GM12878 (cell line): ENCODE measurements around the gene FAM184B. TPM values are rescaled to one million over a fixed set of nuclear protein-coding genes. Genes with fewer than 3 reads are reported as not detected.

Experiments
- ATAC-seq: fragments of 200-7000 bp; cut with Tn5 transposase; 3 replicates; pipeline ENCODE4 v1.9.1; 2020; ENCODE audit warnings: mild to moderate bottlenecking, moderate library complexity
- BruUV-seq: library from RNA; stranded (reverse); fragments of 400-500 nt; replicated peaks from 2 replicates; lab custom pipeline; 2021; lab: Mats Ljungman, UMichigan
- CTCF ChIA-PET: fragments of 300-600 bp; sonication (Branson Sonifier 250); formaldehyde crosslinking; extraction: SDS; loops from one replicate; lab custom pipeline; 2021; ENCODE audit warnings: inconsistent platforms; lab: Yijun Ruan, JAX
- POLR2A ChIA-PET: fragments of 350-600 bp; formaldehyde crosslinking; extraction: SDS; loops from one replicate; lab custom pipeline; 2021; ENCODE audit warnings: inconsistent platforms; lab: Charles Lee
- RAD21 ChIA-PET: fragments of 300-600 bp; sonication (Branson Sonifier 250); formaldehyde crosslinking; loops from one replicate; lab custom pipeline; 2023; ENCODE audit warnings: antibody characterized with exemption; ENCODE audit not compliant: unreplicated experiment; lab: Charles Lee
- SMC1A ChIA-PET: fragments of 300-600 bp; sonication (Branson Sonifier 250); formaldehyde crosslinking; loops from one replicate; lab custom pipeline; 2023; ENCODE audit not compliant: unreplicated experiment, uncharacterized antibody; lab: Charles Lee
- DNase-seq: peaks from one replicate; pipeline ENCODE4 v3.0.0-alpha.2; 2011; ENCODE audit warnings: low read depth, low spot score
- FAIRE-seq: peaks from 3 replicates; lab custom pipeline; 2011; peaks lifted over from hg19 to GRCh38; lab: Jason Lieb, UNC
- H2AFZ ChIP-seq: 2 replicates; pipeline ENCODE4 v1.6.0; 2011; ENCODE audit warnings: low read depth, low read length, control low read depth; ENCODE audit not compliant: control insufficient read depth
- H3K27ac ChIP-seq: 2 replicates; pipeline ENCODE4 v1.5.1; 2011; ENCODE audit warnings: control low read depth; ENCODE audit not compliant: control insufficient read depth, insufficient read depth
- H3K27me3 ChIP-seq, 2 experiments: replicated peaks in 1 of 2; 2 replicates each; pipeline versions ENCODE4 v1.6.0 to v1.6.1; 2011; ENCODE audit warnings: low read length in 1 of 2; ENCODE audit not compliant: control insufficient read depth in 2 of 2, insufficient read depth in 2 of 2
- H3K36me3 ChIP-seq, 2 experiments: 2 replicates each; pipeline ENCODE4 v1.5.1; 2011; ENCODE audit warnings: low read length in 1 of 2; ENCODE audit not compliant: control insufficient read depth in 2 of 2, insufficient read depth in 2 of 2
- H3K4me1 ChIP-seq: 2 replicates; pipeline ENCODE4 v1.6.1; 2011; ENCODE audit warnings: mild to moderate bottlenecking, low read length, moderate library complexity, mixed read lengths; ENCODE audit not compliant: control insufficient read depth, insufficient read depth
- H3K4me2 ChIP-seq: 2 replicates; pipeline ENCODE4 v1.6.0; 2011; ENCODE audit warnings: control low read depth; ENCODE audit not compliant: control insufficient read depth, insufficient read depth
- H3K4me3 ChIP-seq: fragments of 200-600 bp; sonication (generic); 2 replicates; pipeline ENCODE4 v1.5.1; 2016
- H3K79me2 ChIP-seq: 2 replicates; pipeline ENCODE4 v1.6.0; 2011; ENCODE audit warnings: low read length; ENCODE audit not compliant: control insufficient read depth, insufficient read depth
- H3K9ac ChIP-seq: 2 replicates; pipeline ENCODE4 v1.8.0; 2011; ENCODE audit warnings: low read length, control low read depth, mixed read lengths; ENCODE audit not compliant: control insufficient read depth, insufficient read depth
- H3K9me3 ChIP-seq: replicated peaks from 3 replicates; pipeline ENCODE4 v1.5.1; 2011; ENCODE audit warnings: mild to moderate bottlenecking, low read length; ENCODE audit not compliant: control insufficient read depth, insufficient read depth
- H4K20me1 ChIP-seq: 2 replicates; pipeline ENCODE4 v1.6.0; 2011; ENCODE audit not compliant: control insufficient read depth, insufficient read depth
- BACH1 ChIP-seq: fragments of 450-650 bp; IDR thresholded peaks from 2 replicates; pipeline ENCODE4 v1.6.1; 2017; ENCODE audit warnings: mild to moderate bottlenecking, borderline replicate concordance
- E2F8 ChIP-seq: fragments of 450-650 bp; IDR thresholded peaks from 2 replicates; pipeline ENCODE4 v1.6.1; 2018; ENCODE audit warnings: mild to moderate bottlenecking, low read depth, moderate library complexity; ENCODE audit not compliant: partially characterized antibody
- EP300 ChIP-seq, 2 experiments: fragments of 150-350 bp in 1 of 2; IDR thresholded peaks; 2 replicates each; pipeline ENCODE4 v1.6.1; 2011 to 2012; ENCODE audit warnings: low read depth in 2 of 2, low read length in 2 of 2, borderline replicate concordance in 1 of 2, improper control_type of control experiment in 1 of 2, inconsistent platforms in 1 of 2; ENCODE audit not compliant: control insufficient read depth in 1 of 2
- KDM1A ChIP-seq: fragments of 200-600 bp; sonication (generic); IDR thresholded peaks from 2 replicates; pipeline ENCODE4 v1.6.1; 2016; ENCODE audit warnings: borderline replicate concordance
- MTA3 ChIP-seq: IDR thresholded peaks from 2 replicates; pipeline ENCODE4 v1.6.1; 2012; ENCODE audit warnings: low read length, inconsistent platforms, borderline replicate concordance
- WGBS: methylation state at CpG from one replicate; pipeline ENCODE4 v1.1.6; 2016; ENCODE audit warnings: low lambda C conversion rate; ENCODE audit not compliant: insufficient replicate concordance, insufficient coverage; ENCODE audit errors: missing lambda C conversion rate; 5-methylcytosine and 5-hydroxymethylcytosine counted together
- in situ Hi-C: fragments of 300-500 bp; cut with MboI; formaldehyde crosslinking; loops from 9 replicates; pipeline ENCODE4 v1.14.3; 2018; ENCODE audit warnings: mixed read lengths
- intact Hi-C: fragments of 100-400 bp; cut with micrococcal nuclease; formaldehyde crosslinking; loops from one replicate; pipeline ENCODE4 v1.14.2; 2022; ENCODE audit not compliant: unreplicated experiment
- polyA plus RNA-seq, 11 experiments: library from polyadenylated mRNA; depleted of rRNA in 4 of 11; unstranded in 6 of 11; stranded (reverse) in 5 of 11; fragments of >200 nt; fragmentation: Nextera tagmentation in 4 of 11; fragmentation: Illumina TruSeq in 1 of 11; extraction: Ambion mirVana in 4 of 11; extraction: Trizol in 1 of 11; gene quantifications; 1 replicate in 1 of 11; 2 replicates in 10 of 11; pipeline versions ENCODE4 v1.2.1 to v1.2.3, GENCODE V29; 2011 to 2016; ENCODE audit warnings: inconsistent platforms in 2 of 11, missing spikeins in 2 of 11, low read depth in 1 of 11
- total RNA-seq, 4 experiments: library from RNA; depleted of rRNA in 3 of 4; stranded (reverse); fragments of >200 nt in 3 of 4; fragmentation: Illumina TruSeq in 1 of 4; extraction: Trizol in 1 of 4; gene quantifications; 2 replicates each; pipeline versions ENCODE4 v1.2.1 to v1.2.3, GENCODE V29; 2013 to 2021

FAM184B gene
- total and polyA plus RNA-seq, 10 of the 15 experiments (the other 5 are each of a cell fraction or from before 2014, with no cell fraction given), result under 0.01 TPM; not detected in 9

DNA sequence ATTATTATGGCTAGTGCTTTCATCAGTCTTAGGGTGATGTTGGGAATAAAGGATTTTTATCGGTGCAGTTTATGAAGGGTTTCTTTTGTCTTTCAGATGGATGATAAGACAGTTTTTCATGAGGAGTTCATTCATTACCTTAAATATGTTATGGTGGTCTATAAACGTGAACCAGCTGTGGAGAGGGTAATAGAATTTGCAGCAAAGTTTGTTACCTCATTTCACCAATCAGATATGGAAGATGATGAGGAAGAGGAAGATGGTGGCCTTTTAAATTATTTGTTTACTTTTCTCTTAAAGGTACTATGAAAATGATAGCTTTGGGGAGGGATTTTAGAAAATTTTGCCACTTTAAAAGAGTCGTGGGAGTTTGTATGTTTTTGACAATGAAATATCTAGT is 30.7 kb upstream of the FAM184B start:
- ATAC-seq (no peak), DNase-seq (no peak), FAIRE-seq (no peak)
- peak overlapping the region; percentile 87 for H3K4me3 ChIP-seq
- ChIA-PET RAD21 (interaction anchor here (0.6 to 1.4 kb wide), 2 partner anchors 15 to 264 kb away, joined by 3 read pairs; no protein-coding TSS in a partner anchor), SMC1A (interaction anchor here (1.3 kb wide), 2 partner anchors 246 to 782 kb away, joined by 3 to 4 read pairs; no protein-coding TSS in a partner anchor), CTCF (interaction anchor here (1.3 to 1.6 kb wide), 2 partner anchors 13 to 263 kb away, joined by 3 to 8 read pairs; no protein-coding TSS in a partner anchor), POLR2A (interaction anchor here (0.7 to 2.6 kb wide), 2 partner anchors 198 to 237 kb away, joined by 3 to 12 read pairs; partner anchors contain the start of gene MED28)
- H3K27me3 ChIP-seq, result no peaks in the 10 kb centered on the region; a peak in 1 of 4 replicates
- H4K20me1 ChIP-seq, result peaks cover 4% of the 10 kb centered on the region; the same call in 1 of the 2 replicates
- H3K79me2 ChIP-seq, result peaks cover 95% of the 10 kb centered on the region
- in situ Hi-C loops (loop anchor here (10.0 kb wide), 1 partner anchor 213 kb away; the partner anchor contains the start of gene LCORL), intact Hi-C loops (loop anchor here (10.0 kb wide), 1 partner anchor 393 kb away; no protein-coding TSS in a partner anchor)
- 0 out of 4 replicates have a peak, but pooled peaks cover 0 to 4% of the 10 kb centered on the region in 2 experiments for H3K36me3 ChIP-seq
- H3K9ac ChIP-seq, result peak overlapping the region; percentile 82
- BruUV-seq, result no TSS peak
- 3% methylated on average over 3 of the region's 3 CpGs for WGBS
- peak overlapping the region; percentile 78; the same call in 1 of the 2 replicates for H2AFZ ChIP-seq
- no peaks in the 10 kb centered on the region for H3K9me3 ChIP-seq
- H3K4me1 ChIP-seq, result no peaks in the 10 kb centered on the region
- TF ChIP-seq E2F8, result no peak
- TF ChIP-seq KDM1A, result no peak
- no peak for TF ChIP-seq BACH1
- TF ChIP-seq EP300 (IDR thresholded peaks at IDR 0.05; ENCODE audit: borderline replicate concordance in 1 of 2, control insufficient read depth in 1 of 2, low read depth in 2 of 2, low read length in 2 of 2), result no peak
- no peak for TF ChIP-seq MTA3
- peak overlapping the region; percentile 60 for H3K27ac ChIP-seq
- peak overlapping the region; percentile 85 for H3K4me2 ChIP-seq
